Right renal cortex interstitium (tissue), 3 donors: ENCODE measurements around the gene DDX50. TPM values are rescaled to one million over a fixed set of nuclear protein-coding genes. Genes with fewer than 3 reads are reported as not detected.
"Not testable (repeated sequence)": the region's sequence is repeated elsewhere in the genome, so short reads cannot be mapped to it uniquely, and the experiment has no call there.

Experiments
- DNase-seq, 3 donors: peaks; one replicate each; pipeline ENCODE4 v3.0.0-alpha.2; 2013; ENCODE audit warnings: low read depth in 3 of 3, low spot score in 2 of 3
- polyA plus RNA-seq, 3 donors: library from polyadenylated mRNA; unstranded; fragments of 120-200 nt; gene quantifications; one replicate each; pipeline ENCODE4 v1.2.1, GENCODE V29; 2013; ENCODE audit not compliant: insufficient read length in 3 of 3

The DDX50 gene
- polyA plus RNA-seq, 3 donors, result 65.4 to 79.2 (median 77.2) TPM

GRCh38 chr10:68900427-68901104 is 549 bp upstream of the DDX50 start:
- DNase-seq, result no peak

DNA sequence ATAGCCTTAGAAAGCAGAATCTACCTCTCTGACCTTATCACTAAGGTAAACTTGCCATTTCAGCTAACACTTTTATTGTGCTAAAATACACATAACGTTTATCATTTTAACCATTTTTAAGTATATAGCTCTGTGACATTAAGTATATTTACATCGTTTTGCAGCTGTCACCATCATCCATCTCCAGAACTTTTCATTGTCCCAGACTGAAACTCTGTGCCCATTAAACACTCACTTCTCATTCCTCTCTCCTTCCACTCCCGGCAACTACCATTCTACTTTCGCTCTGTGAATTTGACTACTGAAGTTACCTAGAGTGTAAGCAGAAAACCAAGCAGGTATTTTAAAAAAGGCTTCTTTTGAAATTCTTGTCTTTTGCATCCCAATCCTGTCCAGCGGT is 1.3 kb downstream of the DDX50 start:
- DNase-seq, result no peak

- DNase-seq, result peak in 1 of 3 donors; percentile 13
Observed at GRCh38 chr10:68924593-68924992, 23.5 kb downstream of the DDX50 start.

DNA sequence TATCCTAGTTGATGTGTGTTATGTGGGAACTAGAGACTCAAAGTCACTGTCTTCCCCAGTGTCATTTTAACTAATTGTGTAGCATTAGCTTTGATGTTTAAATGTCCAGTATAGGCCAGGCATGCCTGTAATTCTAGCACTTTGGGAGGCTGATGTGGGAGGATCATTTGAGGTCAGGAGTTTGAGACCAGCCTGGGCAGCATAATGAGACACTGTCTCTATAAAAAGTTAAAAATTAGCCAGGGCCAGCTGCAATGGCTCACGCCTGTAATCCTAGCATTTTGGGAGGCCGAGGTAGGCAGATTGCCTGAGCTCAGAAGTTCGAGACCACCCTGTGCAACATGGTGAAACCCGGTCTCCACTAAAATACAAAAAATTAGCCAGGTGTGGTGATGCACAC is 24.4 kb downstream of the DDX50 start:
- DNase-seq, result no peak

DNA sequence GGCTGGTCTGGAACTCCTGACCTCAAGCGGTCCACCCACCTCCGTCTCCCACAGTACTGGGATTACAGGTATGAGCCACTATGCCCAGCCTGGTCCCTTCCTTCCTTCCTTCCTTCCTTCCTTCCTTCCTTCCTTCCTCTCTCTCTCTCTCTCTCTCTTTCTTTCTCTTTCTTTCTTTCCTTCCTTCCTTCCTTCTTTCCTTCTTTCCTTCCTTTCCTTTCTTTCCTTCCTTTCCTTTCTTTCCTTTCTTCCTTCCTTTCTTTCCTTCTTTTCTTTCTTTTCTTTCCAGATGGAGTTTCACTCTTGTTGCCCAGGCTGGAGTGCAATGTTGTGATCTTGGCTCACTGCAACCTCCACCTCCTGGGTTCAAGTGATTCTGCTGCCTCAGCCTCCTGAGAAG is 28.0 kb downstream of the DDX50 start:
- DNase-seq, result not testable (repeated sequence)

GRCh38 chr10:68929888-68930287 is 28.8 kb downstream of the DDX50 start:
- not testable (repeated sequence) for DNase-seq

DNA sequence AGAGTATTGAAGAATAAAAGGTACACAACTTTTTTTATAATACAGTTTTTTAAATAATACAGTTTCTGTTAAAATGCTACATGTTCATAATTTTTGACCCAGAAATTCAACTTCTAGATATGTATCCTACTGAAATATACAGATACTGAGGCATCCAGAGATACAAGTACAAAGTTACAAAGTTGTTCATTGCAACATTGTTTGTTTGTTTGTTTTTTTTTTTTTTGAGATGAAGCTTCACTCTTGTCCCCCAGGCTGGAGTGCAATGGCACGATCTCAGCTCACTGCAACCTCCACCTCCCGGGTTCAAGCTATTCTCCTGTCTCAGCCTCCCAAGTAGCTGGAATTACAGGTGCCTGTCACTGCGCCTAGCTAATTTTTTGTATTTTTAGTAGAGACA is 31.7 kb downstream of the DDX50 start:
- DNase-seq, result not testable (repeated sequence)

GRCh38 chr10:68934994-68935393 is 33.9 kb downstream of the DDX50 start:
- DNase-seq, result no peak

DNA sequence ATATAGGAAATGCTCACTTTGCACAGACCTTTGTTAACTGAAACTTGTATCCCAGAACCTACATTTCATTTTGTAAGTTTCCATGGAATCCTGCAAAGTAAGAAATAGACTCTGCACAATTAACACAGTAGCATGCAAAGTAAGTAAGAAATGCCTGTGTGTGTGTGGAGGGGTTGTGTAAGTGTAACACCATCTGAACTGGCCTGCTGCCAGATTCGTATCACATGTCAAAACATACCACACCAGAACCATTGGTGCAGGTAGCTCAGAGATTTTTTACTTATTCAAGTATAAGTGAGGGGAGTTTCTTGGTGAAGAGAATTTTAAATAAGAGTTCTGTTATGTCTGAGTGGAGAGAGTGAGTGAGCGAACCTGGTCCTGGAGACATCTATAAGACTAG is 37.0 kb downstream of the DDX50 start:
- no peak for DNase-seq

- DNase-seq, result no peak
Observed at GRCh38 chr10:68938884-68939283, 37.8 kb downstream of the DDX50 start.

DNA sequence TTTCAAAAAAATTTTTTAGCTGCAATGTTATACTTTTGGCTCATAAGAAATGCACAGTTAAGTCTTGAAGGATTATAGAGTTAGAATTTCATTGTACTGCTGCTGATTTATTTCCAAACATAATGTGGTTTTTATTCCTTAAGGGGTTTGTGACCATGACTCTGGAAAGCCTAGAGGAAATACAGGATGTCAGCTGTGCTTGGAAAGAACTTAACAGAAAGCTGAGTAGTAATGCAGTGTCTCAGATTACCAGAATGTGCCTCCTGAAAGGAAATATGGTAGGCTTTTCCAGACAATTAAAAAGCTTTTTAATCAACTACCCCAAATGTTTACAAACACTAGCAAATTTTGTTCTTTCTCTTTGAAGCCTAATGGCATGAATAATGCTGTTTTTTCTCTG is 39.8 kb downstream of the DDX50 start:
- DNase-seq, result not testable (repeated sequence)

DNA sequence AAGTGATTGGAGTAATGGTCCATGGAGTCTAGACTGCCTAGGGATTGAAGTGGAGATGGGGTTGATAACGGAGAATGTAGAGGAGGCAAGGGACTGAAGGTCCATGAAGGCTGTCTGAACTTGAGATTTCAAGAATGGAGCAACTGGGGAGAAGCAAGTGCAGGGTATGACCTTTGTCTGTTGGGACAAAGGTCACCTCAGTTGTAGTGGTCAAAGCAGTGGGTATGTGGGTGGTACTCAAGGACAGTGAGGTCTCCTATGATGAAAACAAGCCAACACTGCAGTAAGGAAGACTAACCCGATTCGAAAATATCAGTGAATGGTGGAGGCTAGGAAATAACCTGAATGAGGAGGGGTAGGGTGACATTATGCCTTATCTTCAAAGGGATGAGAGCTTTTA is 49.5 kb downstream of the DDX50 start:
- DNase-seq, result no peak

DNA sequence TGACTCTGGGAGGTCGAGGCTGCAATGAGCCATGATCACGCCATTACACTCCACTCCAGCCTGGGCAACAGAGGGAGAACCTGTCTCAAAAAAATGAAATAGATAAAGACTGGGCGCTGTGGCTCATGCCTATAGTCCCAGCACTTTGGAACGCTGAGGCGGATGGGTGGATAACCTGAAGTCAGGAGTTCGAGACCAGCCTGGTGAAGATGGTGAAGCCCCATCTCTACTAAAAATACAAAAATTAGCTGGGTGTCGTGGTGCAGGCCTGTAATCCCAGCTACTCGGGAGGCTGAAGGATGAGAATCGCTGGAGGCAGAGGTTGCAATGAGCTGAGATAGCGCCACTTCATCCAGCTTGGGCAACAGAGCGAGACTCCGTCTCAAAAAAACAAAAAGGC is 53.8 kb downstream of the DDX50 start:
- no peak for DNase-seq

GRCh38 chr10:68955355-68955831 is 54.3 kb downstream of the DDX50 start:
- peak in 1 of 3 donors; percentile 1 for DNase-seq

- DNase-seq, result peak; percentile 83 to 88 (median 88)
Observed at GRCh38 chr10:68955832-68956532, 54.9 kb downstream of the DDX50 start, which contains the start of gene DDX21. DDX21 (plus strand) TSS chr10:68956170; CDS start chr10:68956226, 56 bp downstream.

GRCh38 chr10:68957284-68957615 is 56.1 kb downstream of the DDX50 start:
- DNase-seq, result no peak

DNA sequence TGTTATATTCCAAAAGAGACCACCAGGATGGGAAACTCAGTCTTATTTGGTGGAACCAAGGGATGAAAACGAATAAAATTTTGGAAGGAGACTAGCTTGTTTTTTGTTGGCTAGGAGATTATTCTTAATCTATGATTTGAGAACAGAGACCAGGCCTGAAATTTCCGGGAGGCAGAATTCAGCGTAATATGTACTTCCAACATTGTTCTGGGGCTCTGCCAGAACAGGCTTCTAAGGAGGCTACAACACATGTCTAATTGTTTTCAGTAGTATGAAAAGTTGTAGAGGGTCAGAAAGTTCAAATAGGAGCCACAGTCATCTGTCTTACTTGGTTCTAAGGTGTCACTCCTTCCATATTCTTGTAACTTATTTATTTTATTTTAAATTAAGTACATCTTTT is 56.5 kb downstream of the DDX50 start:
- no peak for DNase-seq

GRCh38 chr10:68959695-68960527 is 58.8 kb downstream of the DDX50 start:
- no peak for DNase-seq

GRCh38 chr10:68963151-68963550 is 62.0 kb downstream of the DDX50 start:
- no peak for DNase-seq

- no peak for DNase-seq
Observed at GRCh38 chr10:68973975-68974374, 72.9 kb downstream of the DDX50 start.

DNA sequence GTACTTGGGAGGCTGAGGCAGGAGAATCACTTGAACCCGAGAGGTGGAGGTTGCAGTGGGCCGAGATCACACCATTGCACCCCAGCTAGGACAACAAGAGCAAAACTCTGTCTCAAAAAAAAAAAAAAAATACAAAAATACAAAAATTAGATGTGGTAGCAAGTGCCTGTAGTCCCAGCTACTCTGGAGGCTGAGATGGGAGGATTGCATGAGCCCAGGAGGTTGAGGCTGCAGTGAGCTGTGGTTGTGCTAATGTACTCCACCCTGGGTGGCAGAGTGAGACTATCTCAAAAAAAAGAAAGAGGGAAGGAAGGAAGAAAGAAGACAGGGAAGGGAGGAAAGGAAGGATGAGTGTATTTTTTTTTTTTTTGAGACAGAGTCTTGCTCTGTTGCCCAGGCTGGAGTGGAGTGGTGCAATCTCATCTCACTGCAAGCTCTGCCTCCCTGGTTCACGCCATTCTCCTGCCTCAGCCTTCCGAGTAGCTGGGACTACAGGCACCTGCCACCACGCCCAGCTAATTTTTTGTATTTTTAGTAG is 74.9 kb downstream of the DDX50 start:
- DNase-seq, result not testable (repeated sequence)
